Inferior parietal cortex (tissue), 1 donor: ENCODE data around the gene LRP1B.

ENCODE experiments used
- DNase-seq: peaks from one replicate; pipeline ENCODE4 v3.0.0-alpha.2; 2016; ENCODE audit errors: extremely low spot score

Gene LRP1B

DNA sequence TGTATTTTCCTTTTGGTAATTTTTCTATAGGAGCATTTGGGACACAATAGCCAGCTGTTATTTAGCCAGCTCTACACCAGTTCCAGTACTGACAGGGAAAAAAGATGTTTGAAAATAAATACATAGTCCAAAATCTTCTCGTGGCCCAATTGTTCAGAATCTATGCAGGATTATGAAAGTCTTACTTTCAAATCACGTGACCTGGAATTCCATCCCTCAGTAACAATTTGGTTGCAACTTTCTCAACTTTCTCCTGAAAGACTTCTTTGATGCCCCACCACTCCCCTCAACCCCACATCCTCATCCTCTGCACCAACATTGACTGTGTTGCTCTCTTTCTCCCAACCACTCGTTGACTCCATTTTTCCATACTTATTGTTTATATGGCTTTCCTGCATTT, 539.0 kb downstream of the LRP1B start:
- no peak for DNase-seq

DNA sequence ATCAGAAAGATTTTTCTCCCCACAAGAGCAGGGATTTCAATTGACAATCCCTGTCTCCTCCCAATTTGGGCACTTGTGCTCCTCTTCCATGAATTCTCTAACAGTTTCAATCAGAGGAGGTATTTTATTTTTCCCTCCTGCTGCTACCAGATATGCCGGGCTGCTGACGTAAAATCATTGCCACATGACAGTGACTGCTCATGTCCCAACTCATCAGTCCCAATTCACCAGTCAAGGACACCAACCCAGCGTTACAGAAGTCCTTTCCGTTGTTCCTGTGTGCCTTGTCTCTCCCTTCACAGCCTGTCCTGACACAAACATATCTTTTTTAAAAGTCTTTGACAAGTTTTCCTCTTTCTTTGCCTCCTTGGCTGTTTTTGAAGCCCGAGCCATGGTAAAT, 540.2 kb downstream of the LRP1B start:
- no peak for DNase-seq

DNA sequence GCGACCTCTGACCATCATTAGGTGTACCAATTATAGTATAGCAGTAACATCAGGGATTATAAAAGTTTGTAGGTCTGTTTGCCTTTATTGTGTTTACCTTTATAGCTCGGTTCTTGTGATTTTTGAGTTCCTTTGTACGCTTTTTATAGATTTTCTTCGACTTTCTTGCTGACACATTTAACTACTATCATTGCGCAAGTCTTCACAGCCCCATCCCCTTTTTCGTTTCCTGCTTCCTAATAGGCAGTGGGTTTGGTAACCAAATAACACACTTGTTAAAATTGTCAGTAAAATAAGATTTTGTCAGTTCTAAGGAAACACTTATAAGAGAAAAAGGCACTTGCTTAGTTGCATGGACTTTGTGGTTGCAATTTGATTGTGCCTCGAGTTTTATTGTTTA, 541.5 kb downstream of the LRP1B start:
- no peak for DNase-seq

DNA sequence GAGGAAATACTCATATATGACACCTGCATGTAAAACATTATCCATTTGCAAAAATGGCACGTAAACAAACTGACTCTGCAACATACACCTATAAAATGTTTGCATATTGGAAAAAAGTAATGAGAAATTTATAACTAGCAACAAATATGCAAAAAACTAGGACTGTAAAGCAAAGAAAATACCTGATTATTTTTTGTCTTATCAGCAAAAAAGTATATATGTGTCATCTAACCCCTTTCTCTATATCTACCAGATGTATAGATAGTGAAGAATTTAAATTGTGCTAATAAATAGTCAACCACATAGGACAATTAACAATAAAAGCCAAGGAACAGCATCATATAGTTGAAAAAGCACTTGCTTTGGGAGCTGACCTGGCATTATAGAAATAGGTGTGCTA, 543.8 kb downstream of the LRP1B start:
- DNase-seq, result no peak

DNA sequence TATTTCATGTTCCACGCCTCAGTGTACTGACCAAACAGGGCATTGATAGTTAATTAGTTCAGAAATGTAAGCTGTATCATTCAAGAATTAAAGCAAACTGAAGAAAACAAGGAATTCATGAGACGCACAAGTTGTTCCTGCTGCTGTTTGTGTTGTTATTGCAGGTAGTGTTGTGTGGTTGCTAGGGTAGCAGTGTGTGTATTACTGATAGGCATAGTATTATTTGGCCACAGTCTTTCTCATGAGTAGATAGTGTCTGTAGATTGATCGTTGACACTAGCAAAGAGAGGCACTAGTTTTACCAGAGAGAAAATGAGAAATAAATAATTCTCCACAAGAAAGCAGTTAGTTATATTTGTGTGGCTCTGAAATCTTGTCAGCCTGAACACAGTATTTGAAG, 548.6 kb downstream of the LRP1B start:
- no peak for DNase-seq

DNA sequence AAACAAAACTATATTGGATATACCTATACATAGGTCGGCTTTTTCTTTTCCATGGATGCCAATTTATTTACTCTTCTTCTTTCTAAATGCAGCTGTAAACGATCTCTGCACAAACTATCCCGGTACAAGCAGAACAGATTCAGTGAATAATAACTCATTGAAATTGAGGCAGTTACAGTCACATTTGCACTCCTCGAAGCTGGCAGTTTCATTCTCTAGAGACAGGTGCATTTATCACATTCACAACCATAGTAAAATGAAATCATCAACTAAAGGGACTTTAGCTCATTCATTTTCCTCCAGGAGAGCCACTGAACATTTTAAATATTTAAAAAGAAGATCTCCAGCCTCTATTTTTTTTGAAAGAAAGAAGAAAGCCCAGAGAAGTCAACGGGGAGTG, 551.7 kb downstream of the LRP1B start:
- DNase-seq, result no peak

DNA sequence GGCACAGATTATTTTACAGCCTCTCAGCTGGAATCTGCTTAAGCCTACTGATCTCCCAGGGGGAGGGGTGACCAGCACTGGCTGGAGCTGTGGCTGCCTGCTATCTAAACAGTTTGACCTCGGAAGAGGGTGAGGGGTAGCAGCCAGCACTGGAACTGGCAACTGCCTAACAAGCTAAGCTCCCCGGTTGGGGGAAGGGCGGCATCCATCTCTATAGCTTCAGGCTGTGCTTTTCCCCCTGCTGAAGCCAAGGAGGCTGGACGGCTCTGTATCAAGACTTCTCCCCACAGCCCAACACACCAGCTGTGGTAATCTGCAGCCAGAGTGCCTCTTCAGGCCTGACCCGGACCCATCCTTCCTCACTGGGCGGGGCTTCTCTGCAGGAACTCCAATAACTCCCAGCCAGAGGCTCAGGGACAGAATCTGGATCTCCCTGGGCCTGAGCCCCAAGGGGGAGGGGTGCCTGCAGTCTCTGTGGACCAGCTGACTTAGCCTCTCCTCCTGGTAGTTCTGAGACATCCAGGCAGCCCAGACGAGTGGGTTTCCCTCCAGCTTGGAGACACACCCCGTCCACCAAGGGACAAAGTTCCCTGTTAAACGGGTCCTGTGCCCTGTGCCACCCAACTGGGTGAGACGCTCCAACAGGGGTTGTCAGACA, 560.2 kb downstream of the LRP1B start:
- no peak for DNase-seq

DNA sequence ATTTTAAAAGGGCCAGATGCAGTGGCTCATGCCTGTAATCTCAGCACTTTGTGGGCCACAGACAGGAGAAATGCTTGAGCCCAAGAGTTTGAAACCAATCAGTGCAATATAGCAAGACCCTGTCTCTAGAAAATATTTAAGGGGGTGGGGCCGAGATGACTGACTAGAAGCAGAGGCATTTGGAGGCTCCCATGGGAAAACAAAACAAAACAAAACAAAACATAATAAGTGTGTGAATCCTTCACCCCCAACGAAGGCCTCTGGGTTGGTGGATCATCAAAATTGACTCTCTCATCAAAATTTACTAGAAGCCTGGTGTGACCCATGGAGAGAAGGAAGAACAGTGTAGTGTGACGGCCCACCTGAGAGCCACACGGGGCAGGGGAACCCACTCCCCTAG, 560.9 kb downstream of the LRP1B start:
- DNase-seq, result no peak

DNA sequence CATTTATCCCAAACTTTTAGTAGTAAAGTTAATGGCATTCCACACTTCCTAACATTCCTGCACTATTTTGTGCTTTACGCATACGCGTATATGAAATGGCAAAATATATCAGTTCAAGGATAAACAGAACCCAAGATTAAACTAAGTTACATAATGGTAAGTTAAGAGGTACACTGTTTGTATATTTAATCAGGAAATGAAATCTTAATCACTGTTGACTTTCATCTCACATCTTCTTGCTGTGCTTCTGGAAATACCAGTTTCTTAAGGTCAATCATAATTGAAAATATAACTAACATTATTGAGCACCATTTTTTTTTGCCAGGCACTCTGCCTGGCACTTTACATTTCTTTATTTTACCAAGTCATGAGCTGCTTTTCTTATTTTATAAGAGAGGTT, 565.2 kb downstream of the LRP1B start:
- no peak for DNase-seq

DNA sequence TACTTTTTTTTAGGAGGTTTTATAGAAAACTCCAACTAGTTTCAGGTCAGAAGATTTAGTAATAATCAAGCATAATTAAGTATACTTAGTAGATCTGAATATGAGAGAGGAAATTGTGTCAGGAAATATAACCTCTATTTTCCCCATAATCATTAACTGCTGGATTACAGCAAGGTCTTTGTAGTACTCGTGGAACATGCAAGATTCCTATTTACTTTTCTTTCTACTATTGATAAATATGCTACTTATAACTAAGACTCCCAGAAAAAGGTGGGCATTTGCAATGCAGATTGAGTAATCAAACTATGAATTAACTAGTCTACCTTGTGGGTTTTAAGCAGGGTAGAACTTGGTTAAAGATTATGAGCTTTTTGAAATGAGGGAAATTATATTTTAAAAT, 570.1 kb downstream of the LRP1B start:
- DNase-seq, result no peak

DNA sequence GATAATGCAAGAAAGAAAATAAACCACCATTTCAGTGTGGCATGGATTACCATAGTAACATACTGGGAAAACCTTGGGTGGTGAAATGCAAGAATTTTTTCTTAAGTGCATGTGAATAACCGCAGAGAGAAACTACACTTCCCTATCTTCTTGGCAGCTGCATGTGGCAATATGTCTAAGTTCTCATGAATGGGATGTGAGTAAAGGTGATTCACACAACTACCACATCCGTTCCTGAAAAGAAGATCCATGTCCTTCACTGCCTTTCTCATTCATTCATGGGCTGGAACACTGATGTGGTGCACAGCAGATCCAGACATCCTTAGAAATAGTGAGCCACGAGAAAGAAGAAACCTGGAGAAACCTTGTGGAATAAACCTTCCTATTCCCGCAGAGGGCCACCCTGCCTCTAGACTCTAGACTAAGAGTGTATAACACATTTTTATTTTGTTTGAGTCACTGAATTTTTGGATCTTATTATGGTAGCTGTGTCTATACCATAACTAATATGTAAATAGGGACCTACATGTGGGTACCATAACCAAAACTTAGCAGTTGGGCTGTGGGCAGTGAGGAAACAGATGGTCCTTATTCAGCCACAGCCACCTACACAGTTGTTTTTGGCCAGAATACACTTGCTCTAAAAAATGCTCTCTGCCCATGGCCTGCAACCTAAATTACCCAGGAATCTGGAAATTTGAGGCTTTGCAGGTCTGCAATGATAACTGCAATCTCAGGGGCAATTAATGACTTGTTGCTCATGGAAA, 573.3 kb downstream of the LRP1B start:
- DNase-seq, result no peak

DNA sequence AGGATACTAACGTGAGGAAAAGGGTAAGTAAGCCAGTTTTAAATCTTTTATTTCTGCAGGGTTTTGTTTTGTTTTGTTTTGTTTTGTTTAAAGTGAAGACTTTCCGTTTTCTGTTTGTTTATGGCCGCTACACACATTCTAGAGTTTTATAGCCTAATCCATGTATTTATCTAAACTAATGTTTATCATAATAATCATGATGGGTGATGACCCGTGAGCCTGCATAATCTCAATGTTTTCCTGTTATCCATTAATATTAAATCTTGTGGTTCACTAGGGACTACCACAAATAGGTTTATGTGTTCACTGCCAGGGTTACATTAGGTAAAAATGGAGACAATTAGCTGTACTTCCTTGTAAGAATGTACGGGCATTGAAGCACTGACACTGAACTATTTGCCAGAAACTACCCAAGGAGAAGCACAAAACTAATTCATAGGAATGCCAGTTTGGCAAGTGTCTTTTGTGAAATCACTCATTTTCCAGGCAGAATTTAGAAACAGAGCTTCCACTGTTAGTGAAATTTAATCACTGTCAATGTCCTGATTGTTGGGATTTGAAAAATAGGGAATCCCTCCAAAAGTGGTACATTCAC, 574.8 kb downstream of the LRP1B start:
- DNase-seq, result peak; percentile 54

DNA sequence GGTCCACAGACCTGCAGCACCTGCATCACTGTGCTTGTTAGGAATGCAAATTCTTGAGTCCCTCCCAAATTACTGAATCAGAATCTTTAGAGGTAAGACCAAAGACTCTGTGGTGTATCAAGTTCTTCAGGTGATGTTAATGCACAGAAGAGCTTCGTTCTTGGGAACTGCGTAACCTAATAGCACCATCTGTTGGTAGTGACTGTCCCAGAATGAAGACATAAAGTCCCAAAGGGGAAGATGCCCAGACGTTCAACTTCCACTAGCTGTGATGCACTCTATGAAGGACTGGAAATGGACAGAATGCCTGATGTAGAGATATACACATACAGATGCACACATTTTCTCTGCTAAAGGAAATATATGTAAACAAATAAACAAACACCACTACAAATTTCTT, 576.0 kb downstream of the LRP1B start:
- peak; percentile 72 for DNase-seq

DNA sequence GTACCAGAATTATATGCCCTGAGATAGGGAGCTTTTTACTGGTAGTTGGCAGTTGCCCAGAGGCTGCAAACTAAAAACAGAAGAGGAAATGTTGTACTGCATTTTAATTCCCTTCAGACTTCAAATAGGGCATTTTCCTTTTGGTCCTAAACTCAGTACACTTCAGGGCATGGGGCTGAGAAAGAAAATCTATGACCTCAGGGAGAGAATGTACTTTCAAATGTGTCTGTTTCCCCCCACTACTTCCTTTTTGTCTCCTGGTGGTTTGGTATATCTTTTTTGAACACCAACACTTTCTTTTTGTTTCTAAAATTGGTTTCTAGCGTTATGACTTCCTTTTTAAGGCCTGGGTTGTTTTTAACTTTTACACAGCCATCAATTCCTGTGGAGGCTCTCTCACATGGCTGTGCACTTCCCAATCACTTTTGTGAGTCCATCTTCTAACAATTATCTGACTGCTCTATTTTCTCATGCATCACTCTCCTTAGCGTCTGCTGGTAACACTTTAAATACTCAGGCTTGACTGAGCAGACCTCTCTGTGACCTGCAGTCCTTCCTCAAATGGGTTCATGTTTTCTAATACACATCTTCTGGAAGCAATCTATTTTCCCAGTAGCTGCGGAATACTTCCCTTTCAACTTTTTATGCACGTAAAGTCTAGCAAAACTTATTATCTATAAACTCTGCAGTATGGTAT, 596.0 kb downstream of the LRP1B start:
- peak; percentile 49 for DNase-seq

DNA sequence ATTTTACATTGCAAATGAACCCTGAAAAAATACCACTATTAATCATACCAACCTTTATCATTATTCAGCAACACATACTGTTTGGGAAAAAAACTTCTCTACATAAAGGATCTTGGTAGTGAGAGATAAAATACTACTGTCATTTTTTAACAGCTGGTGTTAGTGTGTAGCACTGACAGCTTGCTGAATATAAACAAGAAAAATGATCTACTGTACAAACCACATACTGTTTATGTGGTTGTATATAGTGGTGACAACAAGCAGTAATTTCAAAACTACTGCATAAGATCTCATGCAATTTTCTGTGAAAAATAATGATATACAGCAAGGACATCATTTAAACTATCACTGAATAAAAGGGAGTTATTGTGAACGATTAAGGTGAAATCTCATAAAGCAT, 601.2 kb downstream of the LRP1B start:
- no peak for DNase-seq

DNA sequence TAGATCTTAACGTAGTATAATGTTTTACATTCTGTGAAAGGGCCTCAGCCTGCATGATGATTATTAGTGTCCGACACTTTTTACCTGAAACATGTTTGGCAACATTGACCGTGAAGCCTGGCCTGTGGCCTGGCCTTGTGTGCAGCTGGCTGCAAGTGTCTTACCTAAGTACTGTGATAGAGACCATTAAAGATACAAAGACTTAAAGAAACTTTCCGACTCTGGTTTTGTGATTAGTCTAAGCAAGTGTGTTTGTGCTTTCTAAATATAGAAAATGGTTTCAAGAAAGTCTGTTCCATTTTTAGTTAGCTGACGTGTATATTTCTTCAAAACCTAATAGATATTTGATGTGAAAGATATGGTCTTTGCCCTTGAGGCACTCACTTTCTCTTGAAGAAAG, 601.8 kb downstream of the LRP1B start:
- no peak for DNase-seq

DNA sequence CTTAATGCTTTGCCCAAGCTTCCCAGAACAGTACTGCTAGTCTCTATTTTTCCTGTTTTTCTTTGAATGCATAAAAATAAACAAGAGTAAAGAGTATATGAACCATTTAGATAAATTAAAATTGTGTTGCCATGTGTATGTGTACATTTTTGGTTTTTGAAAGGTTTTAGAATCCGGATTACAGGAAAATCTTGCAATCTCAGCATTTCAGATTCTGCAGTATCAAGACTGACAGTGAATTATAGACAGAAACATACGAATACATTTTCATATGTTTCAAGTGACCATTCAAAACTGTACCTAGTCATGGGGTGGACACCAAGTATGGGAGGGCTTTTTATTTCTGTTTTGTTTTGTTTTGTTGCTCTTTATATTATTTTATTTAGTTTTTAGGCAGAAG, 604.1 kb downstream of the LRP1B start:
- no peak for DNase-seq

DNA sequence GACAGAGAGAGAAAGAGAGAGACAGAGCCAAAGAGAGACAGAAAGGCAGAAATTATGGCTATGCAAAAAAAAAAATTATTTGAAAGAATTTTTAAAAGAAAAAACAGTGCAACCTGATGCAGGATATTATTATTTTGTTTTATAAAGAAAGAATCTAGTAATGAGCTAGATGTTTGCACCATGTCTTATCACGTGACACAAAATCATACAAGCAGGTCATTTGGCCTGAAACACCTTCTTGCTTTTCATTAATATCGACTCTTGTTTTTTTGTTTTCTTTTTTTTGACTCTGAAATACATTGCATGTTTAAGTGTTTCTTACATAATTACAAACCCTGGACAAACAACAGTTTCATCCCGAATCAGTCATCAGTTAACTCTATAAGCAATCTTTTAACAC, 606.0 kb downstream of the LRP1B start:
- no peak for DNase-seq

DNA sequence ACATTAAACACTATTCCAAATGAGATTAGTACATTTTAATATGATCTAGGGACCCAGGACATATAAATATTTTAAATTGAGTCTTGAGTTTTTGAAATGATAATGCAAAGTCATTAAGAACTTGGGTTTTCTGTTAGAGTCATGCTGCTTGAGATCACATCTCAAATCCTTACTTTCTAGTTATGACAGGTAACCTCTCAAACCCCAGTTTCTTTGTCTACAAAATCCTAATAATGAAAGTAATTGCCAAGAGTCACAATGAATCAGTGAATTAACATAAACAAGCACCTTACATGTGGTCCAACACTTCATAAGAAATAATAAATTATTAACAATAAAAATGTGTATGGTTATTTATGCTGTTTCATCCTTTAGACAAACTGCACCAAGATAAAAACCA, 607.6 kb downstream of the LRP1B start:
- DNase-seq, result no peak

DNA sequence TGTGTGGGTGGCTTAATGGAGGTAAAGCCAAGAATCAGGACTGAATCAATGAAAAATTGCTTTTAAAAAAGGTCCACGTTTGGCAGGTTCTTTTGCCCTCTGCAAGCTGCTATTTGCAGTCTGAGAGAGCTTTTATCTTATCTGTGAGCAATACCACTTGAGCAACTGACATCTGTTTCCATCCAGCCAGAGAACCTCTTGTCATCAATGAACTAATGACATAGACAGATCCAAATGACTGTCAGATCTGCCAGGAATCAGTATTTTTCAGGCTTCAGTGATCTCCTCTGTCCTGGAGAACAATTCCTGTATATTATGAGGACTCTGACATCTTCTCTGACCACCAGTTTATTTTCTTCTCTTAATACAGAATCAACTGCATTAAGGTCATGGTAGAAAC, 608.1 kb downstream of the LRP1B start:
- DNase-seq, result no peak

DNA sequence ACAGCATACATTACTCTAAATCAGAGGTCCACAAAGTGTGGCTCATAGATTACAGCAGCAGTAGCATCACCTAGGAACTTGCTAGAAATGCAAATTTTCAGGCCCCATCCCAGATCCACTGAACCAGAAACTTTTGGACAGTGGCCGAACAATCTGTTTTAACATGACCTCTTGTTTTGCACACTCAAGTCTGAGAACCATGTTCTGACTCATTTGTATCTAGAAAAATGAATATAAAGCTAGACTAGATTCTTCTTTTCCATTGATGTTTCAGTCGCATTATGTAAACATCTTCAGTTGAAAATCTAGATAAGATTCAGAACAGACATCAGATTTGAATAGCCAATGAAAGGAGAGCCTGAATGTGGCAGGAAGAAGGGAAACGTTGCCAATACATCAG, 608.8 kb downstream of the LRP1B start:
- no peak for DNase-seq

DNA sequence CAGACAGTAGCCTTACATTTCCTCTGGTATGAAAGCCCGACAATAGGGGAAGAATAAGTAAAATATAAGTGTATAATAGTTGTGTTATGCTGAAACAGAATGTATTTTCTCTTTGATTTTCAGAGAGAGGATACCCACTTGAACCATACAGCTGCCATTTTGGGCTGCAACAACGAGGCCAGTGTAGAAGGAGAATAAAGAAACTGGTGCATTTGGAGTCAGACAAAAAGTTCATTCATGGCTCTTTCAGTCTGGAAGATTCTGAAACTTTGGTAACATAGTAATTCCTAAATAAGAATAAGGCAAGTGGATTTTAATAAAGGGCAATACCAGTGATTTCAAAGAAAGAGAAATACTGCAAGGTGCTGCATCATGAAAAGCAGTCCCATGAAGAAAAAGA, 610.9 kb downstream of the LRP1B start:
- DNase-seq, result no peak
